ENCODE data around the gene PRKAG2. TPM values are rescaled to one million over a fixed set of nuclear protein-coding genes. Genes with fewer than 3 reads are reported as not detected.
A peak's percentile ranks its signal among the peaks of the same experiment; 100 is the strongest.

Gene PRKAG2
- polyA plus RNA-seq, 3 donors: 29.2 to 59.8 (median 30.9) TPM

DNA sequence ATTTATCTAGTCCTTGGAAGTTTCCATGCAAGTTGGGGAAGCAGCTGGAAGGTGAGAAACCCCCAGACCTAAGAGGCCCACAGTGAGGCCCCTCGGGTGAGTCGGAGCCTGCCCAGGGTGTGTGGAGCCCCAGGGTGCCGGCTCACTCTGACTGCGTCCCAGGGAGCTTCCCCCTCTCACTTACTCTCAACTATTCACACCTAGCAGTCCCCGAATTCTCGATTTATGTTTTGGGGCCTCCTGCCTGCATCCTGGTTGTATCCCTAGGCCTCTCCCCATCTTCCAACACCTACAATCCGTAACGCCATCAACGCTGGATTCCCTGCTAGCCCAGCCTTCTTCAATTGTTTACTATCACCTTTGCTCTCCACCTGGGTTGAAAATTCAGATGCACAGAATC, 63.9 kb downstream of the PRKAG2 start:
- intact Hi-C loops (cut with micrococcal nuclease): no loop called here
- H3K9me3 Mint-ChIP-seq: no peaks in the 10 kb centered on the region
- Histone ChIP-seq H3K4me3 (replicated peaks in 1 of 3; ENCODE audit: low read depth in 2 of 3, low read length in 3 of 3) (no peak overlapping the region), H3K4me2 (replicated peaks; ENCODE audit: extremely low read depth, low read length, poor library complexity, severe bottlenecking) (no peak overlapping the region), H3K27me3 (ENCODE audit: control insufficient read depth in 2 of 2, insufficient read depth in 2 of 2, low read length in 2 of 2) (no peaks in the 10 kb centered on the region), H4K20me1 (ENCODE audit: insufficient read depth, low read length) (peaks cover 93% of the 10 kb centered on the region), H2AFZ (ENCODE audit: insufficient read depth, low read depth, low read length, poor library complexity, severe bottlenecking) (no peak overlapping the region), H3K9ac (ENCODE audit: insufficient read depth, low read length, poor library complexity, severe bottlenecking) (no peak overlapping the region), H3K27ac (ENCODE audit: low read depth in 1 of 2, low read length in 2 of 2) (no peak overlapping the region), H3K79me2 (ENCODE audit: insufficient read depth, low read length) (peaks cover 61% of the 10 kb centered on the region), H3K4me1 (ENCODE audit: control insufficient read depth in 1 of 2, insufficient read depth in 2 of 2, low read length in 2 of 2) (peaks cover 16% of the 10 kb centered on the region in 2 donors), H3K9me3 (replicated peaks in 1 of 2; ENCODE audit: control insufficient read depth in 1 of 2, insufficient read depth in 1 of 2, low read length in 2 of 2) (no peaks in the 10 kb centered on the region), H3K36me3 (replicated peaks in 1 of 2; ENCODE audit: control insufficient read depth in 1 of 2, insufficient read depth in 2 of 2, low read length in 2 of 2) (peaks cover 3 to 38% of the 10 kb centered on the region in 2 donors)
- H3K36me3 Mint-ChIP-seq: peaks cover 38 to 57% of the 10 kb centered on the region in 2 donors
- TF ChIP-seq, protein P1, sequence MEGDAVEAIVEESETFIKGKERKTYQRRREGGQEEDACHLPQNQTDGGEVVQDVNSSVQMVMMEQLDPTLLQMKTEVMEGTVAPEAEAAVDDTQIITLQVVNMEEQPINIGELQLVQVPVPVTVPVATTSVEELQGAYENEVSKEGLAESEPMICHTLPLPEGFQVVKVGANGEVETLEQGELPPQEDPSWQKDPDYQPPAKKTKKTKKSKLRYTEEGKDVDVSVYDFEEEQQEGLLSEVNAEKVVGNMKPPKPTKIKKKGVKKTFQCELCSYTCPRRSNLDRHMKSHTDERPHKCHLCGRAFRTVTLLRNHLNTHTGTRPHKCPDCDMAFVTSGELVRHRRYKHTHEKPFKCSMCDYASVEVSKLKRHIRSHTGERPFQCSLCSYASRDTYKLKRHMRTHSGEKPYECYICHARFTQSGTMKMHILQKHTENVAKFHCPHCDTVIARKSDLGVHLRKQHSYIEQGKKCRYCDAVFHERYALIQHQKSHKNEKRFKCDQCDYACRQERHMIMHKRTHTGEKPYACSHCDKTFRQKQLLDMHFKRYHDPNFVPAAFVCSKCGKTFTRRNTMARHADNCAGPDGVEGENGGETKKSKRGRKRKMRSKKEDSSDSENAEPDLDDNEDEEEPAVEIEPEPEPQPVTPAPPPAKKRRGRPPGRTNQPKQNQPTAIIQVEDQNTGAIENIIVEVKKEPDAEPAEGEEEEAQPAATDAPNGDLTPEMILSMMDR (IDR thresholded peaks at IDR 0.05): no peak
- peak overlapping the region in 6 of 7 donors; percentile 27 to 74 (median 48) for H3K27ac Mint-ChIP-seq
- 90% methylated on average over 8 of the region's 9 CpGs for WGBS (ENCODE audit: insufficient coverage)
- DNase-seq: no peak
- H3K4me1 Mint-ChIP-seq: peaks cover 40% of the 10 kb centered on the region
- H3K4me3 Mint-ChIP-seq: no peak overlapping the region
- H3K27me3 Mint-ChIP-seq (ENCODE audit: low read depth in 3 of 3): peaks cover 0 to 7% (median 0%) of the 10 kb centered on the region in 3 donors

DNA sequence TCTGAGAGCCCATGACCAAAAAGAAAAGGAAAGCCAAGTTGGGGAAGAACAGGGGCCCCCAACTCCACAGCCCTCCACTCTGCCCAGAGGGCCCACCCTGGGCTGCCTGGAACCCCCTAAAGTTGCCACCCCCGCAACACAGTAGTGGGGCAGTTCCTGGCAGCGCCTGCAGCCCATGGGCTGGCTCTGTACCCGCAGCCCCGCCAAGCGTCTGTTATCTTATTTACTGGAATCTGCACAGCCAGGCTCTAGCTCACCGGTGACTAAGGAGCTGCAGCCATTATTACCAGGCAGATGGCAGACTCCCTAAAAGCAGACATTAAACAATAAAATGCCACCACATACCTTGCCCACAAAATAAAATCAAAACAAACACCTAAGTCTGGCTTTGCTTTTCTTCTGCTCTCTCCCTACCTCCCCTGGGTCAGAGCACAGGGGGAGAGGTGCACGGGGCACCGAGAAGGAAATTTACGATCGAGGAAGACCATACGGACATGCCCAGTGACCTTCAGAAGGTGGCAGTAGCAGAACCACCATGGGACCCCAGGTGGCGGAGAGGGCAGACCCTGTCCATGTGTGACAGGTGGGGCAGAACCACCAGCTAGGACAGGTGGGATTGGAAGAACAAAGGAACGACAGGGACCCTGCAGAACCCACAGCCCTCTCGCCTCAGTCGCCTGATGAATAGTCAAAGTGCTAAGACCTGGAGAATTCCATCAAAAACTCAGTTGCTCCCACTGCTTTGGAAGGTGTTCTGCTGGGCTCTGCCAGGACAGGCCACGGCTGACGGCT, 66.3 kb downstream of the PRKAG2 start:
- Histone ChIP-seq H3K27ac (ENCODE audit: low read depth in 1 of 2, low read length in 2 of 2) (no peak overlapping the region), H2AFZ (ENCODE audit: insufficient read depth, low read depth, low read length, poor library complexity, severe bottlenecking) (no peak overlapping the region), H3K36me3 (replicated peaks in 1 of 2; ENCODE audit: control insufficient read depth in 1 of 2, insufficient read depth in 2 of 2, low read length in 2 of 2) (peaks cover 0 to 17% of the 10 kb centered on the region in 2 donors), H3K27me3 (ENCODE audit: control insufficient read depth in 2 of 2, insufficient read depth in 2 of 2, low read length in 2 of 2) (no peaks in the 10 kb centered on the region), H3K4me2 (replicated peaks; ENCODE audit: extremely low read depth, low read length, poor library complexity, severe bottlenecking) (no peak overlapping the region), H3K4me1 (ENCODE audit: control insufficient read depth in 1 of 2, insufficient read depth in 2 of 2, low read length in 2 of 2) (peaks cover 39% of the 10 kb centered on the region in 2 donors), H3K9ac (ENCODE audit: insufficient read depth, low read length, poor library complexity, severe bottlenecking) (no peak overlapping the region), H3K9me3 (replicated peaks in 1 of 2; ENCODE audit: control insufficient read depth in 1 of 2, insufficient read depth in 1 of 2, low read length in 2 of 2) (no peaks in the 10 kb centered on the region), H3K4me3 (replicated peaks in 1 of 3; ENCODE audit: low read depth in 2 of 3, low read length in 3 of 3) (no peak overlapping the region), H3K79me2 (ENCODE audit: insufficient read depth, low read length) (peaks cover 72% of the 10 kb centered on the region), H4K20me1 (ENCODE audit: insufficient read depth, low read length) (peaks cover 72% of the 10 kb centered on the region)
- DNase-seq: no peak
- no peaks in the 10 kb centered on the region for H3K9me3 Mint-ChIP-seq
- intact Hi-C loops (cut with micrococcal nuclease): no loop called here
- H3K4me3 Mint-ChIP-seq: no peak overlapping the region
- peaks cover 0 to 11% (median 0%) of the 10 kb centered on the region in 3 donors for H3K27me3 Mint-ChIP-seq (ENCODE audit: low read depth in 3 of 3)
- WGBS (ENCODE audit: insufficient coverage): 98% methylated on average over 16 of the region's 17 CpGs
- H3K27ac Mint-ChIP-seq: peak overlapping the region in 3 of 7 donors; percentile 50 to 88 (median 65)
- peaks cover 22 to 42% of the 10 kb centered on the region in 2 donors for H3K36me3 Mint-ChIP-seq
- TF ChIP-seq, protein P1 (IDR thresholded peaks at IDR 0.05): no peak
- peaks cover 61% of the 10 kb centered on the region for H3K4me1 Mint-ChIP-seq
